ENCODE measurements around the gene CDK5RAP2.
"Not testable (repeated sequence)": the region's sequence is repeated elsewhere in the genome, so short reads cannot be mapped to it uniquely, and the experiment has no call there.

CDK5RAP2 gene

GRCh38 chr9:120587328-120587727 lies 7.4 kb upstream of the CDK5RAP2 start:
- DNase-seq: no peak

DNA sequence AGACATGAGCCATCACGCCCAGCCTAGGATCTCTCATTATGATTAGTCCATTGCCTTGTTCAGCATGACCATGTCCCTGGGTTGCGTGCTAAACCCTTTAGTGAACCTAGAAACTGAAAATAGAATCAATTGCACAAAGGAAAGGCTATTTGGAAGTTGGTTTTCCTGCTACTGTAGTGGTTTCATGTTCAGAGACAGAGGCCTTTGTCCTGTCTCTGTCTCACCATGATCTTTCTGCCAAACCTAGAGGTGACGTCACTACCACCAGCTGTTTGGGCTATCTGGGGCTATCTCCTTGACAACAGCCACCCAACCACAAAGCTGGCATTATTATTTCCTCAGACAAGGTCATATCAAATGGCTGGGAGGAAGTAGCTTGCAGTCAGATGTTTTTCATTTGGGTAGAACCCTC lies 4.0 kb upstream of the CDK5RAP2 start:
- DNase-seq: no peak

GRCh38 chr9:120579139-120580050 lies 572 bp downstream of the CDK5RAP2 start:
- no peak for DNase-seq

GRCh38 chr9:120574473-120574872 lies 5.5 kb downstream of the CDK5RAP2 start:
- no peak for DNase-seq

GRCh38 chr9:120572472-120572871 lies 7.5 kb downstream of the CDK5RAP2 start:
- DNase-seq: no peak

DNA sequence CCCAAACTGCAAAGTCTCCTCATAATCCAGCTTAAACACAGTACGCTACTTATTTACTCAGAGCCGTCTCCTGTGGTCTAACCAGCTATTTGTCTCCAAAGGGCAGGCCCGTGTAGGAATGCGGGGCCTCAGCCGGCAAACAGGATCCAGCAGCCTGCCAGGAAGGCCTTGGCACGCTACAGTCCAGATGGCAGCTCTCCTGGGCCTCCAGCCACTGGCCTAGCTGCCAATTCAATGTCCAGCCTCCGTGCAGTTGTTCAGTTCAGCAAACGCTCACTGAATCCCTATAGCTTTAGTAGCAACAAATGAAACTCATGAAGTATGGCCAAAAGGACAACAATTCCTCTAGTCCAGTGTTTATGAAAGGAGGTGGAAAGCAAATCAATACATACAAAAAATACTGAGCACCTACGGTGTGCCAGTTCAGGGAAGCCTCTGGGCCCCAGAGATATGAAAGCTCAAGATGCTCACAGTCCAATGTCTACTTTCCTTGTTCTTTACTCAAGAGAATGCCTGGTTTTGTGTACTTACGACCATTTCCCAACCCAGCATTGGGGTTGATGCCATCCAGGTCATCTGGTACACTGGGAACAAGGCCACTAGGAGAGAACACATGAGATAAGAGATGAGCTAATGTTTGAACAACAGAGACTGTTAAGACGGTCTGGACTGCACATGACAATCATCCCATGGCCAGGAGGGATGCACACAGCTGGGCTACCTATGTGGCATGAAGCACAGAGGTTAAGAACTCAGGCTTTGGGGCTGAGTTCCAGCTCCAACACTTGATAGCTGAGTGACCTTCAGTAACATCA lies 8.3 kb downstream of the CDK5RAP2 start:
- no peak for DNase-seq

GRCh38 chr9:120570296-120570695 lies 9.7 kb downstream of the CDK5RAP2 start:
- no peak for DNase-seq

GRCh38 chr9:120569556-120569955 lies 10.4 kb downstream of the CDK5RAP2 start:
- no peak for DNase-seq

GRCh38 chr9:120568816-120569215 lies 11.2 kb downstream of the CDK5RAP2 start:
- no peak for DNase-seq

DNA sequence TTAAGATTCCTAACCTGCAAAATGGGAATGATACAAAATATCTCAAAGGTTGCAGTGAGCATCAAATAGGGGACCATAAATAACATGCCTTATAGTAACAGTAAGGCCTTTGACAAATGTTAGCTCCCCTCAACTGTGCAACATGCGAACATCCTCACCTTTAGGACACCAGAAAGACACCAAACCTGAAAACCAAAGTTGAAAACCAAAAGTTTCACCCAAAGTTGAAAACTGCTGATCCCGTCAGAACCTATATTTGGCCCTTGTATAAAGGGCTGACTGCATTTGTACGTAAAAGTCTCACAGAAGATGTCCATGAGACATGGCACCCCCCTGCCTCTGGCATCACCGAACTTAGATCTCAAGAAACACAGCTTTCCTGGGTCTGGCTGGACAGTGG lies 12.1 kb downstream of the CDK5RAP2 start:
- DNase-seq: no peak

- no peak for DNase-seq
These were observed 12.9 kb downstream of the CDK5RAP2 start for GRCh38 chr9:120567081-120567480.

- DNase-seq: no peak
These were observed 15.4 kb downstream of the CDK5RAP2 start for GRCh38 chr9:120564589-120564988.

- no peak for DNase-seq
These were observed 17.0 kb downstream of the CDK5RAP2 start for GRCh38 chr9:120562861-120563443.

DNA sequence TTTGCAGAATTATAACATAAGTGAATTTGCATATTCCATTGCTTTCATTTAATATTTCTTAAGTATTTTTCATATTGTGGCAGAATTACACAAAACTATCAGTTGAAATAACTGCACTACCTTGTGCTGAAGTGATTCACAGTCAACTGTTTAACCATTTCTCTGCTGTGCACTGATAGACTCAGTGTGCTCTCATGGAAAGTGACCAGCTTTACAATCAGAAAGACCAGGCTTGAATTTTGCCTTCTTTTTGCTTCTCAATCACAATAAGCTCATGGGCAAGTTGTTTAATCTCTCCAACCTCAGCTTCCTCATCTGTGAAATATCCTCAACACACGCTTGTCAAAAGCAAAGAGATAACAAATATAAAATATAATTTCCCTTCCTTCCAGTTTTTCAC lies 18.3 kb downstream of the CDK5RAP2 start:
- DNase-seq: no peak

DNA sequence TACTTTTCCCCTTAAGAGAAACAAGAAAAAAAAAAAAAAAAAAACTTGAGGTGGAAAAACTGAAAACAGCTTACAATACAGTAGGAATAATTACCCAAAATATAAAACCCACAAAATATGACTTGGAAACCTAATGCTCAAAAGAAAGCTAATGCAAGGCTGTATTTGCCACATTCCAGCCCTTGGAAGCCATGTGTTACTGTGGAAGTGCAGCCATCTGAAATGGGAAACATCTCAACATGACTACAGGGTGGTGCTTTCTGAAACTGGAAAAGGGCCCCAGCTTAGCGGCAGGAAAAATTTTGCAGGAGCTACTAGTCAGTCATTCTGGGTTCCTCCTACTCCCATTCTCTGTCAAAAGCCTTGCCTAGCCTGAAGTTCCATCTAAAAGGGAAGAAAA lies 20.4 kb downstream of the CDK5RAP2 start:
- DNase-seq: no peak

DNA sequence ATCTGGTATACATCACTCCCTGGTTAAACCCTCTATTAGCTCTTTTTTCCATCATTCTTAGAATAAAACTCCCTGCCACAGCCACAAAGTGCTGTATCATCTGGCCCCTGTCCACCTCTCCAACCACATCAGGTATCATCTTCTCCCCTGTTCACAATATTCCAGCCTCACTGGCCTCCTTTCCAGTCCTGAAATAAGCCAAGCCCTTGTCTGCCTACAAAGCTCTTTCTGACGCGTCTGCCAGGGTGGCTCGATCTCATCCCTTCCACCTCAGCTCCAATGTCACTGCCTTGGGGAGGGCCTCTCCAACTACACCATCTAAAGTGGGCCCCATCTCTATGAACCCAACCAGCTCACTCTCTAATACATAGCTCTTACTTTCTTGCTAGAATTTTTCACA lies 21.5 kb downstream of the CDK5RAP2 start:
- DNase-seq: no peak

GRCh38 chr9:120557205-120557604 lies 22.8 kb downstream of the CDK5RAP2 start:
- DNase-seq: no peak

DNA sequence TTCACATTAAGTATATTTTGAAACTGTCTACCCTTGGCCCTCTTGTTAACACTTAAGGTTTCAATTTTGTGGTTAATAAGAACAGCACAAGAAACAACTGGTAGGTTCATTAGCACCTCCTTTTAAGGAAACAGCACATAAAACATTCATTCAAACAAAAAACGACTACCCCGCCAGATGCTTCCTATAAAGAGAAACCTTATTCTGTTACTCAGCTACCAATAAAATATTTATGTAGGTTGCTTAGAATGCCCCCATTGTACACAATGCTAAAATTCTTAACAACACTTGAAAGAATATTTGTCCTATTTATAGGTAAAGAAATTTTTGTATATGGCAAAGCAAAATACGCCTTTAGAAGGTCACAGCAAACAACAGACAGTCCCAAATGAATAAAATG lies 23.2 kb downstream of the CDK5RAP2 start:
- DNase-seq: no peak

GRCh38 chr9:120555839-120556238 lies 24.1 kb downstream of the CDK5RAP2 start:
- no peak for DNase-seq

DNA sequence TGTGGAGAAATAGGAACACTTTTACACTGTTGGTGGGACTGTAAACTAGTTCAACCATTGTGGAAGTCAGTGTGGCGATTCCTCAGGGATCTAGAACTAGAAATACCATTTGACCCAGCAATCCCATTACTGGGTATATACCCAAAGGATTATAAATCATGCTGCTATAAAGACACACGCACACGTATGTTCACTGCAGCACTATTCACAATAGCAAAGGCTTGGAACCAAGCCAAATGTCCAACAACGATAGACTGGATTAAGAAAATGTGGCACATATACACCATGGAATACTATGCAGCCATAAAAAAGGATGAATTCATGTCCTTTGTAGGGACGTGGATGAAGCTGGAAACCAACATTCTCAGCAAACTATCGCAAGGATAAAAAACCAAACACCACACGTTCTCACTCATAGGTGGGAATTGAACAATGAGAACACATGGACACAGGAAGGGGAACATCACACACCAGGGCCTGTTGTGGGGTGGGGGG lies 27.7 kb downstream of the CDK5RAP2 start:
- not testable (repeated sequence) for DNase-seq

DNA sequence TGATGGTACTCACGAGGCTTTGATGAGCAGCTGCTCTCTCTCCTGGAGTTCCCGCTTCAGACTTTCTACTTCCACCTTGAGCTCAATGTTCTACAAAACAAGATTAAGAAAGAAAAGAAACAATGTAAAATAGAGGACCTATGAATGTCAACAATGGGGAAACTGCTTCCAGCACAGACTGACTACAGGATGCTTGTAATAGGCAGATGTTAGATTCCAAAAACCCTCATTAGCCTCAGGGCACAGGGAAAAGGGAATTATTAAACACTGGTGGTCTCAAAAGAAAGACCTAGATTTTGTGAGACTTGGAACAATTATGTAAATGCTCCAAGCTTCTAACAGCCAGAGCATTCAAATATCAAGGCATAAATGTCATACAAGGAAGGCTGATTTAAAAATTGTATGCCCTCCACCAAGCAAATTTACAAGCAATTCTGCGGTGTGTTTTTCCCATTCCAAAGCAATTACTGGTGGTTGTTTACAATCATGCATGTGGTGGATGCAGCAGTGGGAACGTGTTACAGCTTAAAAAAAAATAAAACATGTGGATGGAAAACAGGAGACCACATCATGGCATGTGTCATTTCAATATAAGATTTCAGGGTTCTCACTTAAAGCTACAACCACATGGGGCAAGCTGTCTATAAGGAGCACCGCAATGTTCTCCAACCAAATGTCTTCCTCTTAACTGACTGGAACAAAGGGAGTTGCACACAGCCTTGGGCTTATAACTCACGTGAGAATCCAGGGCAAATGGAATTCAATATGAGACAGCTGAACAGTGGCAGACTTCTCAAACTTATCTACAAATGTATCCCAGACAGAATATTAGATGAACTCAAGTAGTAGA lies 34.0 kb downstream of the CDK5RAP2 start:
- DNase-seq: no peak

- no peak for DNase-seq
These were observed 35.5 kb downstream of the CDK5RAP2 start for GRCh38 chr9:120544441-120544840.

All from GOT3 (cell line).